Measurements from ENCODE around the gene ELP5. TPM values are rescaled to one million over a fixed set of nuclear protein-coding genes. Genes with fewer than 3 reads are reported as not detected.

The ELP5 gene
- total RNA-seq (2014; rRNA removed; shearing (Covaris generic); ENCODE audit: low replicate concordance) = 25.5 and 32.4 TPM in 2 replicates

- DNase-seq (ENCODE audit: low read depth) = peak; percentile 45
- in situ Hi-C loops (cut with HindIII; ENCODE audit: low pct_unique_long_range_greater_than_20kb, low sequenced_read_pairs) = no loop called here
Measured at GRCh38 chr17:7252176-7253043, at the start of gene ELP5. Gene ELP5 (plus strand): TSS chr17:7252215. CDS start chr17:7252551, 336 bp downstream.

GRCh38 chr17:7203391-7203790 is 48.6 kb upstream of the ELP5 start:
- no peak for DNase-seq (ENCODE audit: low read depth)
- in situ Hi-C loops (cut with HindIII; ENCODE audit: low pct_unique_long_range_greater_than_20kb, low sequenced_read_pairs) = no loop called here

- no peak for DNase-seq (ENCODE audit: low read depth)
- in situ Hi-C loops (cut with HindIII; ENCODE audit: low pct_unique_long_range_greater_than_20kb, low sequenced_read_pairs) = no loop called here
Measured at GRCh38 chr17:7204336-7204735, 47.7 kb upstream of the ELP5 start.

- in situ Hi-C loops (cut with HindIII; ENCODE audit: low pct_unique_long_range_greater_than_20kb, low sequenced_read_pairs) = no loop called here
- peak; percentile 60 for DNase-seq (ENCODE audit: low read depth)
Measured at GRCh38 chr17:7204828-7205461, 47.1 kb upstream of the ELP5 start.

- no peak for DNase-seq (ENCODE audit: low read depth)
- in situ Hi-C loops (cut with HindIII; ENCODE audit: low pct_unique_long_range_greater_than_20kb, low sequenced_read_pairs) = no loop called here
Measured at GRCh38 chr17:7205561-7205960, 46.5 kb upstream of the ELP5 start.

- DNase-seq (ENCODE audit: low read depth) = no peak
- in situ Hi-C loops (cut with HindIII; ENCODE audit: low pct_unique_long_range_greater_than_20kb, low sequenced_read_pairs) = no loop called here
Measured at GRCh38 chr17:7207120-7208001, 44.7 kb upstream of the ELP5 start.

- in situ Hi-C loops (cut with HindIII; ENCODE audit: low pct_unique_long_range_greater_than_20kb, low sequenced_read_pairs) = no loop called here
Measured at GRCh38 chr17:7208027-7208571, 43.9 kb upstream of the ELP5 start.

GRCh38 chr17:7208754-7209460 is 43.1 kb upstream of the ELP5 start:
- in situ Hi-C loops (cut with HindIII; ENCODE audit: low pct_unique_long_range_greater_than_20kb, low sequenced_read_pairs) = no loop called here
- DNase-seq (ENCODE audit: low read depth) = no peak

More at GRCh38 chr17:7208027-7208571, 43.9 kb upstream of the ELP5 start:
- no peak for DNase-seq (ENCODE audit: low read depth)

- no peak for DNase-seq (ENCODE audit: low read depth)
- in situ Hi-C loops (cut with HindIII; ENCODE audit: low pct_unique_long_range_greater_than_20kb, low sequenced_read_pairs) = no loop called here
Measured at GRCh38 chr17:7211491-7212273, 40.3 kb upstream of the ELP5 start.

GRCh38 chr17:7213895-7214299 is 38.1 kb upstream of the ELP5 start:
- no peak for DNase-seq (ENCODE audit: low read depth)
- in situ Hi-C loops (cut with HindIII; ENCODE audit: low pct_unique_long_range_greater_than_20kb, low sequenced_read_pairs) = no loop called here

GRCh38 chr17:7214300-7215135 is 37.5 kb upstream of the ELP5 start:
- in situ Hi-C loops (cut with HindIII; ENCODE audit: low pct_unique_long_range_greater_than_20kb, low sequenced_read_pairs) = no loop called here
- DNase-seq (ENCODE audit: low read depth) = peak; percentile 96

GRCh38 chr17:7215136-7215638 is 36.8 kb upstream of the ELP5 start:
- in situ Hi-C loops (cut with HindIII; ENCODE audit: low pct_unique_long_range_greater_than_20kb, low sequenced_read_pairs) = no loop called here
- no peak for DNase-seq (ENCODE audit: low read depth)

GRCh38 chr17:7215652-7216180 is 36.3 kb upstream of the ELP5 start:
- DNase-seq (ENCODE audit: low read depth) = no peak
- in situ Hi-C loops (cut with HindIII; ENCODE audit: low pct_unique_long_range_greater_than_20kb, low sequenced_read_pairs) = no loop called here

GRCh38 chr17:7216242-7217112 is 35.5 kb upstream of the ELP5 start:
- in situ Hi-C loops (cut with HindIII; ENCODE audit: low pct_unique_long_range_greater_than_20kb, low sequenced_read_pairs) = no loop called here
- no peak for DNase-seq (ENCODE audit: low read depth)
